ENCODE data around the gene SH3TC1. TPM values are rescaled to one million over a fixed set of nuclear protein-coding genes. Genes with fewer than 3 reads are reported as not detected.

The SH3TC1 gene
- polyA plus RNA-seq, 3 donors = 36.9 to 85.7 (median 41.9) TPM

GRCh38 chr4:8279321-8280157 is 80.4 kb downstream of the SH3TC1 start:
- Histone ChIP-seq H3K4me3 (replicated peaks in 1 of 3; ENCODE audit: low read depth in 2 of 3, low read length in 3 of 3) (no peak overlapping the region), H3K4me1 (ENCODE audit: control insufficient read depth in 1 of 2, insufficient read depth in 2 of 2, low read length in 2 of 2) (peaks cover 7 to 14% of the 10 kb centered on the region in 2 donors), H3K9me3 (replicated peaks in 1 of 2; ENCODE audit: control insufficient read depth in 1 of 2, insufficient read depth in 1 of 2, low read length in 2 of 2) (no peaks in the 10 kb centered on the region), H4K20me1 (ENCODE audit: insufficient read depth, low read length) (no peaks in the 10 kb centered on the region), H3K27ac (ENCODE audit: low read depth in 1 of 2, low read length in 2 of 2) (no peak overlapping the region), H3K4me2 (replicated peaks; ENCODE audit: extremely low read depth, low read length, poor library complexity, severe bottlenecking) (no peak overlapping the region), H3K27me3 (ENCODE audit: control insufficient read depth in 2 of 2, insufficient read depth in 2 of 2, low read length in 2 of 2) (no peaks in the 10 kb centered on the region), H2AFZ (ENCODE audit: insufficient read depth, low read depth, low read length, poor library complexity, severe bottlenecking) (no peak overlapping the region), H3K79me2 (ENCODE audit: insufficient read depth, low read length) (no peaks in the 10 kb centered on the region), H3K9ac (ENCODE audit: insufficient read depth, low read length, poor library complexity, severe bottlenecking) (no peak overlapping the region), H3K36me3 (replicated peaks in 1 of 2; ENCODE audit: control insufficient read depth in 1 of 2, insufficient read depth in 2 of 2, low read length in 2 of 2) (no peaks in the 10 kb centered on the region)
- Mint-ChIP-seq H3K9me3 (no peaks in the 10 kb centered on the region), H3K27me3 (ENCODE audit: low read depth in 3 of 3) (peaks cover 4 to 14% (median 8%) of the 10 kb centered on the region in 3 donors), H3K4me3 (peak overlapping the region in 1 of 2 donors; percentile 21), H3K27ac (peak overlapping the region in 2 of 7 donors; percentile 25 to 79), H3K36me3 (no peaks in the 10 kb centered on the region), H3K4me1 (peaks cover 26% of the 10 kb centered on the region)
- 68% methylated on average over 13 of the region's 22 CpGs for WGBS (ENCODE audit: insufficient coverage)
- no peak for DNase-seq
- intact Hi-C loops (cut with micrococcal nuclease) = no loop called here
- no peak for TF ChIP-seq CTCF (IDR thresholded peaks at IDR 0.05)

DNA sequence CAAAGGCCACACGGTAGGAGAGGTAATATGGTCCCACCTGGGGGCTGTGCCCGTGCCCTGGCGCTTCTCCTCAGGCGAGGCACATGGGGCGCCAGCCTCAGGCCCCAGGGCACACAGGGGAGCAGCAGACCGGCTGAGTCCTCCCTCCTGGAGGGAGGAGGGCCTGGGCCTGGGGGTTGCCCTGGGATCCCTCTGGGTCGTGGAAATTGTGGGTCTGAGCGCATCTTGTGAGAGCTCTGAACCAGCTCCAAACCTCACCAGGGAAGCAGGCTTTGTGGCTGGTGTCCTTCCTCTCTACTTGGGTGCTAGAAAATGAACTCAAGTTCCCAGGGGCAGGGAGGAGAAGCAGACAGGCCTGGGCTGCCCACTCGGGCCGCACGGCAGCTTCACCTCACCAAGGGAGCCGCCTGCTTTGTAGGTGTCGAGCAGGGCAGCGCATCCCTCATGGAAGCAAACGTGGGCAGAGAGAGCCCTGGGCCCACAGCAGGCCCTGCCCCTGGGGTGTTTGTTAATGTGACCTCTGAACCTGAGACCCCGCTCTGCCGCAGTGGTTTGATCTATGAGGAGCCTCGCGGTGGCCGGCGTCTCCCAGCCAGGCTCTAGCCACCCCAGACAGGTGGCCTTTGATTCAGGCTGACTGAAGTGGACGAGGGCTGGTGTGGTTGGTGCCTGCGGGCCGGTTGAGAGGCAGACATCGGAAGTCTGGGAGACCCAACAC is 81.2 kb downstream of the SH3TC1 start:
- intact Hi-C loops (cut with micrococcal nuclease) = no loop called here
- Histone ChIP-seq H3K4me2 (replicated peaks; ENCODE audit: extremely low read depth, low read length, poor library complexity, severe bottlenecking) (no peak overlapping the region), H3K9ac (ENCODE audit: insufficient read depth, low read length, poor library complexity, severe bottlenecking) (no peak overlapping the region), H3K9me3 (replicated peaks in 1 of 2; ENCODE audit: control insufficient read depth in 1 of 2, insufficient read depth in 1 of 2, low read length in 2 of 2) (no peaks in the 10 kb centered on the region), H3K79me2 (ENCODE audit: insufficient read depth, low read length) (no peaks in the 10 kb centered on the region), H3K27me3 (ENCODE audit: control insufficient read depth in 2 of 2, insufficient read depth in 2 of 2, low read length in 2 of 2) (no peaks in the 10 kb centered on the region), H3K4me1 (ENCODE audit: control insufficient read depth in 1 of 2, insufficient read depth in 2 of 2, low read length in 2 of 2) (peaks cover 7 to 14% of the 10 kb centered on the region in 2 donors), H3K36me3 (replicated peaks in 1 of 2; ENCODE audit: control insufficient read depth in 1 of 2, insufficient read depth in 2 of 2, low read length in 2 of 2) (no peaks in the 10 kb centered on the region), H2AFZ (ENCODE audit: insufficient read depth, low read depth, low read length, poor library complexity, severe bottlenecking) (no peak overlapping the region), H4K20me1 (ENCODE audit: insufficient read depth, low read length) (no peaks in the 10 kb centered on the region), H3K4me3 (replicated peaks in 1 of 3; ENCODE audit: low read depth in 2 of 3, low read length in 3 of 3) (no peak overlapping the region), H3K27ac (ENCODE audit: low read depth in 1 of 2, low read length in 2 of 2) (no peak overlapping the region)
- WGBS (ENCODE audit: insufficient coverage) = 92% methylated on average over 18 of the region's 25 CpGs
- no peak for TF ChIP-seq CTCF (IDR thresholded peaks at IDR 0.05)
- H3K36me3 Mint-ChIP-seq = no peaks in the 10 kb centered on the region
- H3K27me3 Mint-ChIP-seq (ENCODE audit: low read depth in 3 of 3) = peaks cover 4 to 10% (median 8%) of the 10 kb centered on the region in 3 donors
- no peaks in the 10 kb centered on the region for H3K9me3 Mint-ChIP-seq
- DNase-seq = no peak
- no peak overlapping the region for H3K27ac Mint-ChIP-seq
- H3K4me1 Mint-ChIP-seq = peaks cover 26% of the 10 kb centered on the region
- no peak overlapping the region for H3K4me3 Mint-ChIP-seq

All from CD14-positive monocyte (primary cell).